BE2C (cell line): ENCODE measurements around the gene HNRNPUL1.

Experiments used
- DNase-seq: peaks from one replicate; pipeline ENCODE4 v3.0.0-alpha.2; 2020
- H3K27me3 ChIP-seq: fragments of 250-450 bp; sonication (Bioruptor Pico); 2 replicates; pipeline ENCODE4 v1.5.1; 2020; ENCODE audit warnings: mild to moderate bottlenecking
- H3K36me3 ChIP-seq: fragments of 250-450 bp; sonication (Bioruptor Pico); 2 replicates; pipeline ENCODE4 v1.5.1; 2020; ENCODE audit warnings: mild to moderate bottlenecking
- H3K4me1 ChIP-seq: fragments of 250-450 bp; sonication (Bioruptor Pico); 2 replicates; pipeline ENCODE4 v1.5.1; 2020
- H3K4me3 ChIP-seq: 2 replicates; pipeline ENCODE4 v1.5.1; 2011; ENCODE audit warnings: low read depth, low read length
- H3K9me3 ChIP-seq: fragments of 250-450 bp; sonication (Bioruptor Pico); 2 replicates; pipeline ENCODE4 v1.5.1; 2020
- TF ChIP-seq, protein P1 (sequence below): IDR thresholded peaks from 2 replicates; pipeline ENCODE4 v1.5.1; 2012; ENCODE audit warnings: mild to moderate bottlenecking, low read depth, low read length

The HNRNPUL1 gene

DNA sequence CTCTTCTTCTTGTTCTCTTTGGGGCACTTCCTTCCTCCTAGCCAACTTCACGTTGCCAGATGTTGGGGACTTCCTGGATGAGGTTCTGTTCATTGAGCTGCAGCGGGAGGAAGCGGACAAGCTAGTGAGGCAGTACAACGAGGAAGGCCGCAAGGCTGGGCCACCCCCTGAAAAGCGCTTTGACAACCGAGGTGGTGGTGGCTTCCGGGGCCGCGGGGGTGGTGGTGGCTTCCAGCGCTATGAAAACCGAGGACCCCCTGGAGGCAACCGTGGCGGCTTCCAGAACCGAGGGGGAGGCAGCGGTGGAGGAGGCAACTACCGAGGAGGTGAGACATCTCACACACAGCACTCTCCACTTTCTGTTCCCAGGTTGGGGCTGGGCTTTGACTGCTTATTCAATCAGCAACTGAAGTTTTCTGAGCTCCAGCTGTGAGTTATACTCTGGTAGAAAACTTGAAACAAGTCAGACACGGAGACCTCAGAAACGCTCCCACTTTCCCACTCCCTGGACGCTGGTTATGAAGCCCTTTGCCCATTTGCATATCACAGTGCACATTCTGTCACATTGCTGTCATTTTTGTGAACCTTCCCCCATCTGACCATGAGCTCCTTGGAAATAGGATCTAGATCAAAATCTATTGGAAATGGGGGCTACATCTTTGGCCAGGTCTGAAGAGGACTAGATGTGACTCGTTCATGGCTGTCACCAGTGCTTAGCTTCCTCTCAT lies 38.6 kb downstream of the HNRNPUL1 start:
- H3K4me3 ChIP-seq: no peak overlapping the region
- no peaks in the 10 kb centered on the region for H3K9me3 ChIP-seq
- peaks cover 94% of the 10 kb centered on the region for H3K36me3 ChIP-seq
- no peaks in the 10 kb centered on the region for H3K27me3 ChIP-seq
- TF ChIP-seq, protein P1, sequence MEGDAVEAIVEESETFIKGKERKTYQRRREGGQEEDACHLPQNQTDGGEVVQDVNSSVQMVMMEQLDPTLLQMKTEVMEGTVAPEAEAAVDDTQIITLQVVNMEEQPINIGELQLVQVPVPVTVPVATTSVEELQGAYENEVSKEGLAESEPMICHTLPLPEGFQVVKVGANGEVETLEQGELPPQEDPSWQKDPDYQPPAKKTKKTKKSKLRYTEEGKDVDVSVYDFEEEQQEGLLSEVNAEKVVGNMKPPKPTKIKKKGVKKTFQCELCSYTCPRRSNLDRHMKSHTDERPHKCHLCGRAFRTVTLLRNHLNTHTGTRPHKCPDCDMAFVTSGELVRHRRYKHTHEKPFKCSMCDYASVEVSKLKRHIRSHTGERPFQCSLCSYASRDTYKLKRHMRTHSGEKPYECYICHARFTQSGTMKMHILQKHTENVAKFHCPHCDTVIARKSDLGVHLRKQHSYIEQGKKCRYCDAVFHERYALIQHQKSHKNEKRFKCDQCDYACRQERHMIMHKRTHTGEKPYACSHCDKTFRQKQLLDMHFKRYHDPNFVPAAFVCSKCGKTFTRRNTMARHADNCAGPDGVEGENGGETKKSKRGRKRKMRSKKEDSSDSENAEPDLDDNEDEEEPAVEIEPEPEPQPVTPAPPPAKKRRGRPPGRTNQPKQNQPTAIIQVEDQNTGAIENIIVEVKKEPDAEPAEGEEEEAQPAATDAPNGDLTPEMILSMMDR: no peak
- H3K4me1 ChIP-seq: no peaks in the 10 kb centered on the region
- DNase-seq: no peak

GRCh38 chr19:41303954-41304353 lies 39.8 kb downstream of the HNRNPUL1 start:
- Histone ChIP-seq H3K27me3 (no peaks in the 10 kb centered on the region), H3K4me3 (no peak overlapping the region), H3K9me3 (no peaks in the 10 kb centered on the region), H3K4me1 (0 out of 2 replicates have a peak, but pooled peaks cover 3% of the 10 kb centered on the region), H3K36me3 (peaks cover 84% of the 10 kb centered on the region)
- TF ChIP-seq, protein P1: no peak
- no peak for DNase-seq

DNA sequence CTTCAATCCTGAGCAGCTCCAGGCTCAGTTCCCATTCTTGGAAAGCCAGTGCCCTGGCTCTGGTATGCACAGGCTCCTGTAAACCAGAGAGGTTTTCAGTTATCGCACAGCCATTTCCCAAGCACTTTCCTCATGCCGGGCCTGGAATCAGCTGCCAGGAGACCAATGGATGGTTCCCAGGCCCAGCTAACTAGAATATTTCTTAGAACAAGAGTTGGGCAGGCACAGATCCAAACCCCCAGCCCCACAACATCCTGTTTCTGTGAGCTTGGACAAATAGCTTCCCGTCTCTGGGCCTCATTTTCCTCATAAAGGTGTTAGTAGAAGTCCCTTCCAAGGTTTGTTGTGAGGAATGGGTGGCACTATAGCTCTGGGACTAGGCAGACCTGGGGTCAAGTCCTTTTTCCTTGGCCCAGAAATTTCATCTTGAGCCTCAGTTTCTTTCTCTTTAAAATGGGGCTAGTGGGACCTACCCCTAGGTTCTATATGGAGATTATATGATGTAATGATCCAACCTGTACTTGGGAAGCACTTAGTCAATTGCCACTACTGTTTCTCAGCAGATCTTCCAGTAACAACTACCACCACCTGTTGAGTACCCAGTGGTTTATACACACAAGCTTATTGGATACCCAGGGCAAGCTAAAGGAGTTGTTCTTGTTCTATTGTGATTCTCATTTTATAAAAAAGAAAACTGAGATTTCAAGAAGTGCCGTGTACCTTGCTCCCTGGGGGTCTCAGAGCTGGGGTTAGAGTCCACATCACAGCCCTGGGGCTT lies 40.7 kb downstream of the HNRNPUL1 start:
- Histone ChIP-seq H3K4me3 (no peak overlapping the region), H3K9me3 (no peaks in the 10 kb centered on the region), H3K27me3 (no peaks in the 10 kb centered on the region), H3K36me3 (peaks cover 75% of the 10 kb centered on the region), H3K4me1 (0 out of 2 replicates have a peak, but pooled peaks cover 3% of the 10 kb centered on the region)
- no peak for DNase-seq
- TF ChIP-seq, protein P1: no peak

DNA sequence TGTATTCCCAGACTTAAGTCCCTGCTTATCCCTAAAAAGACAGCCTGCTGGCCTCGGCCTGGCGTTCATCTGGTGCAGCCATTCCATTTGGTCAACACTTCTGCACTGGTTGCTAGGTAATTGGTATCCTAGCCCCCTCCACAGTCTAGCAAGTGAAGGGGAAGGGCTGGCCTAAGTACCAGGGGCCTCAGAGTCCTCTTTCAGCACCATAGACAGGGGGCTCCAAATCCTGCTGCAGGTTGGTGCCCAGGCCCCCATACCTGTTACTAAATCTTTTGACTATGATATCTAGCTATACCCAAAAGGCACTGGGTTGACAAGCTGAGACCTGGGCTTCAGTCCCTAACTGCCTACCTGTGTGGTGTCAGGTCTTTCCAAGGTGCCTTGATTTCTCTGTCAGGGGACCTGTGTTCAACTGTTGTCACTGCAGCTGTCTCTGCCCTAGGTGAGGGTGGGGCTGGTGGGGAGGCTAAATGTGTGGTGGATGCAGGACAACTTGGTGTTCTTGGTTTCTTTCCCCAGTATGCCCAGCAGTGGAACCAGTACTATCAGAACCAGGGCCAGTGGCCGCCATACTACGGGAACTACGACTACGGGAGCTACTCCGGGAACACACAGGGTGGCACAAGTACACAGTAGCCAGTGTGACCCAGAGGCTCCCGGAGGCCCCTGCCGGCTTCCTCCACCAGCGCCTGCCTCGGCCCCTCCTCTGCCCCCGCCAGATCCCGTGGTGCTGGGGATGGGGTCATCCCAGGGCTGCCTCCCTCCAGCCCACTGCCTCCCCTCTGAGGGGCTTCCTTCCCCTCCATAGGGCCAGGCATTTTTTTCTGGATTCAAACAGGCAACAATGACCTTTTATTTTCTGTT lies 42.0 kb downstream of the HNRNPUL1 start:
- TF ChIP-seq, protein P1: no peak
- peaks cover 3% of the 10 kb centered on the region; the same call in 1 of the 2 replicates for H3K4me1 ChIP-seq
- no peak overlapping the region for H3K4me3 ChIP-seq
- H3K27me3 ChIP-seq: no peaks in the 10 kb centered on the region
- no peaks in the 10 kb centered on the region for H3K9me3 ChIP-seq
- H3K36me3 ChIP-seq: peaks cover 62% of the 10 kb centered on the region
- DNase-seq: no peak

DNA sequence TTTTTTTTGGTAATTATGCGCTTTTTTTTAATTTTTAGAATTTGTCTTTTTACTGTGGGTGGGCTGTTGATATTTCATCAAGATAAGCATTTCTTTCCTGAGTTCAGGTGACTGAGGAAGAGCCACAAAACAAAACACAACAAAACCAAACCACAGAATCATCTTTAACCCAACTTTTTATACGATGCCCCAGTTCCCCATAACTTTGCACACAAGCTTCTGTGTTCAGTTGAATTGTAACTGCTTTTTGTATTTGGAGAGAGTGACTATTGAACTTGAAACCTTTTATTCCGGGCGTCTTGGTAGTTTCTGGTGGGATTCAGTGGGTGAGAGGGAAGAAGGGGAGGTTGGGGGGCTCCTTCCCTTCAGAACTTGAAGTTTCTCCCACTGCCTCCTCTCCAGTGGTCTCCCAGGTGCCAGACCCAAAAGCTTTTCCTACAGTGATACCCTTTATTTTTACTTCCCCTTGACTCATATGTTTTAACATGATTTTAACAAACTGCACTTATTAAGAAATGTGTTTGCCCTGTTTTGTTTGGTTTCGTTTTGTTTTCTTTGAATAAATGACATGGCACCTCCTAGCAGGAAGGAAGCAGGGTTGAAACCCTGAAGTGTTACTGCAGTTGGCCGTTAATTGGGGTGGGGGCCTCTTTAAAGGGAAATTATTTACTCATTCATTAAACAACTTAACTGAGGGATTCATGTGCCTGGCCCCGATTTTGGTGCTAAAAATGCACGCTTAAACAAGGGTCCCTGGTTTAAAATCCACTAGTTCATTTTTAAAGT lies 43.1 kb downstream of the HNRNPUL1 start:
- DNase-seq: no peak
- TF ChIP-seq, protein P1: no peak
- Histone ChIP-seq H3K4me1 (peaks cover 3% of the 10 kb centered on the region; the same call in 1 of the 2 replicates), H3K36me3 (peaks cover 51% of the 10 kb centered on the region), H3K4me3 (no peak overlapping the region), H3K27me3 (no peaks in the 10 kb centered on the region), H3K9me3 (no peaks in the 10 kb centered on the region)
